AG04450 (cell line): ENCODE measurements around the gene UPK1A. TPM values are rescaled to one million over a fixed set of nuclear protein-coding genes. Genes with fewer than 3 reads are reported as not detected.

Source experiments
- CTCF ChIA-PET: fragments of 300-600, 350-600 bp; formaldehyde crosslinking; extraction: SDS; loops from one replicate; lab custom pipeline; 2022; ENCODE audit warnings: antibody characterized with exemption, inconsistent platforms; lab: Charles Lee
- POLR2A ChIA-PET: fragments of 350-600 bp; formaldehyde crosslinking; extraction: SDS; loops from one replicate; lab custom pipeline; 2021; ENCODE audit warnings: antibody characterized with exemption, inconsistent platforms; lab: Yijun Ruan, JAX
- DNase-seq: peaks from one replicate; pipeline ENCODE4 v3.0.0-alpha.2; 2011; ENCODE audit warnings: low read depth, low spot score
- H3K27ac ChIP-seq: one replicate; pipeline ENCODE4 v1.5.1; 2012; ENCODE audit warnings: low read depth, low read length, control low read depth
- H3K27me3 ChIP-seq: one replicate; pipeline ENCODE4 v1.6.0; 2012; ENCODE audit warnings: low read length; ENCODE audit not compliant: control insufficient read depth, insufficient read depth
- H3K4me3 ChIP-seq: 2 replicates; pipeline ENCODE4 v1.5.1; 2011; ENCODE audit warnings: mild to moderate bottlenecking, low read depth, low read length, control low read depth
- H3K9me3 ChIP-seq: 2 replicates; pipeline ENCODE4 v1.5.1; 2012; ENCODE audit warnings: low read length; ENCODE audit not compliant: control insufficient read depth, insufficient read depth
- polyA plus RNA-seq: library from polyadenylated mRNA; depleted of rRNA; stranded (reverse); fragments of >200 nt; gene quantifications from 2 replicates; pipeline ENCODE4 v1.2.3, GENCODE V29; 2011
- TF ChIP-seq, protein P1 (sequence below): IDR thresholded peaks from 2 replicates; pipeline ENCODE4 v1.5.1; 2011; ENCODE audit warnings: low read depth, low read length, control low read depth, inconsistent platforms

Gene UPK1A
- polyA plus RNA-seq, 1 experiment, result not detected

DNA sequence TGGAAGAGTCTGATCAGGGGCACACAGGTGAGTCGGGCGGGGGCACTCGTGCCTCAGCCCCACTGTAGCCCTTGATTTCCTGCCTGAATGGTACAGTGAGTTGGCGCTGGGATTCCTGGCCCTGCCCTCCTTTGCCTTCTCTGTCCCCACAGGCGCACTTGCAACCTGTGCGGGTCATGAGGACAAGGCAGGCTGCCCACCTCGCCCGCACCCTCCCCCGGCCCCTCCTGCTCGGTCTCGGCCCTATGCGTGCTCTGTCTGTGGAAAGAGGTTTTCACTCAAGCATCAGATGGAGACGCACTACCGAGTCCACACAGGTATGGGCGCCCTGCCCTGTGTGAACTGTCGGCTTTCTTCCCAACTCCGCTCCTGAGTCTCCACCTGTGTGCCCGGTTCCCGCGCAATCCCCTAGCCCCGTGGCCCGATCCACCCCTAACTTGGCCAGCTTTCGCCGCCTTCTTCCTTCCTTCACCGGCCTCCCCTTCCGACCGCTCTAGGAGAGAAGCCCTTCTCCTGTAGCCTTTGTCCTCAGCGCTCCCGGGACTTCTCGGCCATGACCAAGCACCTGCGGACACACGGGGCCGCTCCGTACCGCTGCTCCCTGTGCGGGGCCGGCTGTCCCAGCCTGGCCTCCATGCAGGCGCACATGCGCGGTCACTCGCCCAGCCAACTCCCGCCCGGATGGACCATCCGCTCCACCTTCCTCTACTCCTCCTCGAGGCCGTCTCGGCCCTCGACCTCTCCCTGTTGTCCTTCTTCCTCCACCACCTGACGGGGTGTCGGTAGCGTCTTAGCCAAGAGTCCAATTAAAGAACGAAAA is 49.9 kb downstream of the UPK1A start:
- no peaks in the 10 kb centered on the region for H3K27me3 ChIP-seq
- peak overlapping the region; percentile 57 for H3K27ac ChIP-seq
- H3K4me3 ChIP-seq, result peak overlapping the region; percentile 84
- no peaks in the 10 kb centered on the region; the same call in 1 of the 2 replicates for H3K9me3 ChIP-seq
- ChIA-PET POLR2A (no interaction called here), CTCF (interaction anchor here (0.7 to 1.0 kb wide), 2 partner anchors 23 to 167 kb away, joined by 3 read pairs; no protein-coding TSS in a partner anchor)
- no peak for DNase-seq
- TF ChIP-seq, protein P1, sequence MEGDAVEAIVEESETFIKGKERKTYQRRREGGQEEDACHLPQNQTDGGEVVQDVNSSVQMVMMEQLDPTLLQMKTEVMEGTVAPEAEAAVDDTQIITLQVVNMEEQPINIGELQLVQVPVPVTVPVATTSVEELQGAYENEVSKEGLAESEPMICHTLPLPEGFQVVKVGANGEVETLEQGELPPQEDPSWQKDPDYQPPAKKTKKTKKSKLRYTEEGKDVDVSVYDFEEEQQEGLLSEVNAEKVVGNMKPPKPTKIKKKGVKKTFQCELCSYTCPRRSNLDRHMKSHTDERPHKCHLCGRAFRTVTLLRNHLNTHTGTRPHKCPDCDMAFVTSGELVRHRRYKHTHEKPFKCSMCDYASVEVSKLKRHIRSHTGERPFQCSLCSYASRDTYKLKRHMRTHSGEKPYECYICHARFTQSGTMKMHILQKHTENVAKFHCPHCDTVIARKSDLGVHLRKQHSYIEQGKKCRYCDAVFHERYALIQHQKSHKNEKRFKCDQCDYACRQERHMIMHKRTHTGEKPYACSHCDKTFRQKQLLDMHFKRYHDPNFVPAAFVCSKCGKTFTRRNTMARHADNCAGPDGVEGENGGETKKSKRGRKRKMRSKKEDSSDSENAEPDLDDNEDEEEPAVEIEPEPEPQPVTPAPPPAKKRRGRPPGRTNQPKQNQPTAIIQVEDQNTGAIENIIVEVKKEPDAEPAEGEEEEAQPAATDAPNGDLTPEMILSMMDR, result no peak

- Histone ChIP-seq H3K4me3 (peak overlapping the region; percentile 84), H3K9me3 (no peaks in the 10 kb centered on the region; the same call in 1 of the 2 replicates), H3K27ac (peak overlapping the region; percentile 57), H3K27me3 (no peaks in the 10 kb centered on the region)
- CTCF ChIA-PET, result no interaction called here
- DNase-seq, result peak; percentile 84
- POLR2A ChIA-PET, result no interaction called here
- TF ChIP-seq, protein P1, result peak; percentile 85
Observed at GRCh38 chr19:35716801-35717664, 50.7 kb downstream of the UPK1A start.

GRCh38 chr19:35717665-35718344 is 51.5 kb downstream of the UPK1A start, which contains the start of gene KMT2B:
KMT2B (plus strand) TSS chr19:35718003; CDS start chr19:35718019, 16 bp downstream.
- ChIA-PET CTCF (no interaction called here), POLR2A (no interaction called here)
- H3K27ac ChIP-seq, result peak within 1 kb of the TSS; percentile 57
- peak within 1 kb of the TSS; percentile 90 for H3K4me3 ChIP-seq
- no peaks in the 10 kb centered on the region; the same call in 1 of the 2 replicates for H3K9me3 ChIP-seq
- DNase-seq, result no peak
- TF ChIP-seq, protein P1, result no peak
- no peaks in the 10 kb centered on the region for H3K27me3 ChIP-seq

DNA sequence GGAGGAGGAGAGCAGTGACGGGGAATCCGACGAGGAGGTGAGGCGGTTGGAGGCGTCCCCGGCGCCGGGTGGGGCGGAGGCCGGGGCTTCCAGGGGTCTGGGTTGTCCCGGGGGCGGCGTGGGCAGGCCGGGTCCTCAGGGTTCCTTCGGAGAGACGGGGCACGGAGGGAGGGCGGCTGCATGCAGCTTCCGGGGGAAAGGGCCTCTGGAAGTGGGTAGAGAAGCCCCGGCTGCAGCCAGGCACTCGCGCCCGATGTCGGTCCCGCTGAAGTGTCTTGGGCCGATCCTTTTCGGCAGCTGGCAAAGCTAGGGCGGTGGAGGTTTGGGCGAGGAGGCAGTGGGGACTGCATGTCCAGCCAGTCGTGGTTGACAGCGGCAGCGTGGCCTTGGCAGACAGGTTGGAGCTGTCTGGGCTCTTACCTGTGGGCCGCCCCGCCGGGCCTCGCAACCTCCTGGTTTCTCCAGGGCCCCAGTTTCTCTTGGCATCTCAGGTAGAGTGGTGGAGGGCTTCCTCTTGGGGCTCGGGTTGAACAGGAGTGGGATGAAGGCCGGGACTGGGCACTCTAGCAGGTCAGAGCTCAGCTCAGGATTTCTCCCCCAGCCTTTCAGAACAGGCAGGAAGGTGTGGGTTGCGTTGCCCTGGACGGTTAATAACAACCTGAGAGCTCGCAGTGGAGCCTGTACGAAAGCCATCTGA is 52.2 kb downstream of the UPK1A start:
- TF ChIP-seq, protein P1, result no peak
- Histone ChIP-seq H3K27me3 (no peaks in the 10 kb centered on the region), H3K27ac (peak overlapping the region; percentile 21), H3K9me3 (no peaks in the 10 kb centered on the region; the same call in 1 of the 2 replicates), H3K4me3 (peak overlapping the region; percentile 90)
- DNase-seq, result no peak
- ChIA-PET CTCF (interaction anchor here (0.6 kb wide), 1 partner anchor 26 kb away, joined by 3 read pairs; no protein-coding TSS in a partner anchor), POLR2A (interaction anchor here (1.2 kb wide), 1 partner anchor 22 kb away, joined by 8 read pairs; no protein-coding TSS in a partner anchor)
